T1000 (cell line): Measurements from ENCODE around the gene LRRC23.
A peak's percentile ranks its signal among the peaks of the same experiment; 100 is the strongest.
"Not testable (repeated sequence)": the region's sequence is repeated elsewhere in the genome, so short reads cannot be mapped to it uniquely, and the experiment has no call there.

Source experiments
- DNase-seq: peaks from one replicate; lab custom pipeline; 2025; ENCODE audit warnings: mixed read lengths; lab: John Stamatoyannopoulos, UW

The LRRC23 gene

DNA sequence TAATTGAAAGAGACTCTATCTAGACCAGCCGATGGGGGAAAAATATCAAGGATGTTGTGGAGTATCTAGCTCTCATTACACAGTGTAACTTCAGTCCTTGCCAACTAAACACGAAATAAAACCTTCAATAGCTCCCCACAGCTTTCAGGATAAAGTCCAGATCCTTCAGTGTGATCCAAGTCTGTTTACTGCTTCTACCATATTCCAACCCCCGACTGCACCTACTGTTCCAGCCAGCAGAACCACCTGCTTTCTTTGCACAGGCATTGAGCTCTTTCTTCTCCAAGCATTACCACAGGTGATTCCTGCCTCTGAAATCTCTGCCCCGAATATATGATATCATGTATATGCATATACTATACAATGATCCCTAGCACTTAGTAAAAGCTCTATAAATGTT lies 2.2 kb upstream of the LRRC23 start:
- no peak for DNase-seq

DNA sequence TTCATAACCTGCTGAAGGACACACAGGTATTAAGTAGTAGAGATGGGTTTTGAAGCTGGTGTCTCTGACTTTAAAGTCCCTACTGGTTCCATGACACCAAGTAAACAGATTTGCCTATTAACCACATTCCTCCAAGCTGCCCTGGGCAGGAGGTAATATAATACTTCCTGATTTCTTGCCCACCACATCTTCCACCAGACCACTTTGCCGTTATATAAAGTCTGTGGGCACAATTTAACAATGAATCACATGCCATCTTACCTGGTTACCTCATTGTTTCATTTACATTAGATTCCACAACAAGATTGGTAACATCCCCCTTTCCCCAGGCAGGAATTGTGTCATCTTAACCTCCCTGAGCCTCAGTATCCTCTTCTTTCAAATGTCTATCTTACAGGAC lies 900 bp upstream of the LRRC23 start:
- DNase-seq, result no peak

GRCh38 chr12:6905414-6906040 lies 905 bp downstream of the LRRC23 start:
- DNase-seq, result no peak

DNA sequence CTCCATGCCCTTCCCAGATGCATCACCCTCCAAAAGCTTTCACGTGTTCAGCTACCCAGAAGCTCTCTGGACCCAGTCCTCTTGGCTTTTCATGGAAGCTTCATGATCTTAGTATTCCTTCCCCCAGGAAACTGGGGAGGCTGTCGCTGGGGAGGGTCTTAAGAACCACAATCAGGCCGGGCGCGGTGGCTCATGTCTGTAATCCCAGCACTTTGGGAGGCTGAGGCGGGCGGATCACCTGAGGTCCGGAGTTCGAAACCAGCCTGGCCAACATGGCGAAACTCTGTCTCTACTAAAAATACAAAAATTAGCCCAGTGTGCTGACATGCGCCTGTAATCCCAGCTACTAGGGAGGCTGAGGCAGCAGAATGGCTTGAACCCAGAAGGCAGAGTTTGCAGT lies 3.5 kb downstream of the LRRC23 start:
- not testable (repeated sequence) for DNase-seq

GRCh38 chr12:6909421-6910145 lies 5.0 kb downstream of the LRRC23 start:
- no peak for DNase-seq

DNA sequence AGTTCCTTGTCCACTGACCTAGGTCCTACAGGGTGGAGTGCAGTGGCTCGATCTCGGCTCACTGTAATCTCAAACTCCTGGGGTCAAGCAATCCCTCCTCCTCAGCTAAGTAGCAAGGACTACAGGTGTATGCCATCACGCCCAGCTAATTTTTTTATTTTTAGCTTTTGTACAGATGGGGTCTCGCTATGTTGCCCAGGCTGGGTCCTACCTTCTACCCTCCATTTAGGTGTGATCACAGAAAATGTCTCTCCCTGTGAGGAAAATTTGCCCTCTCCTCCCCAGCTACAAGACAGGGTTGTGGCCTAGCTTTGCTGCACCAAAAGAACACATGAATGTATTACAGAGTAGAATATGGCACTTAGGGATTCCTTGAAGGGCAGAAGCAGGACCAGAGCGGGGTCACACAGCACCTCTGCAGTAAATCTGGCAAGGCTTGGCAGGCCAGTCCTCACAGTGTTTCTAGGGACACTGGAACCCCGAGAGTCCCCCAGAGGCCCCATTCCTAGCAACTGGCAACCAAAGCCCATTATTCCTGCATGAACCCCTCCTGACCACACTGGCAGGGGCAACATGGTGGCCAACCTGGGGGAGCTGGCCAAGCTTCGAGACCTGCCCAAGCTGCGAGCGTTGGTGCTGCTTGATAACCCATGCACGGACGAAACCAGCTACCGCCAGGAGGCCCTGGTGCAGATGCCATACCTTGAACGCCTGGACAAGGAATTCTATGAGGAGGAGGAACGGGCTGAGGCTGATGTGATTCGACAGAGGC lies 7.7 kb downstream of the LRRC23 start:
- DNase-seq, result no peak

DNA sequence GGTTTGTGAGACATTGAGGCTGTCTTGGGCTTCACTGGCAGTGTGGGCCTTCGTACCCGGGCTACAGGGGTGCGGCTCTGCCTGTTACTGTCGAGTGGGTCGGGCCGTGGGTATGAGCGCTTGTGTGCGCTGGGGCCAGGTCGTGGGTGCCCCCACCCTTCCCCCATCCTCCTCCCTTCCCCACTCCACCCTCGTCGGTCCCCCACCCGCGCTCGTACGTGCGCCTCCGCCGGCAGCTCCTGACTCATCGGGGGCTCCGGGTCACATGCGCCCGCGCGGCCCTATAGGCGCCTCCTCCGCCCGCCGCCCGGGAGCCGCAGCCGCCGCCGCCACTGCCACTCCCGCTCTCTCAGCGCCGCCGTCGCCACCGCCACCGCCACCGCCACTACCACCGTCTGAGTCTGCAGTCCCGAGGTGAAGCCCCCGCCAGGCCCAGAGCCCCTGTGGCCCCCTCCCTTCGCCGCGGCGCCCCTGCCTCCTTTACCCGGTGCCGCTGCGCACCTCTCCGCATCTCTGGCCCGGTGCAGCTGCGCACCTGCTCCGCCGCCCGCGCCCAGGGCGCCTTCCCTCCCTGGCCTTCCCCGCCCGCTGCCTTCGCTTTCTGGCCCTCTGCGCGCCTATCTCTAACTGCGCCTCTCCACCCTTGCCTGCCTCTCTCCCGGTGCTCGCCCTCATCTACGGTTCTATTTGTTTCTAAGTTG lies 9.8 kb downstream of the LRRC23 start, which contains the start of gene ENO2:
Gene ENO2, plus strand, starts transcription at position 335 of the 701 bp plus-strand sequence. CDS start 1,253 bp downstream, outside the sequence.
- peak; percentile 48 for DNase-seq

GRCh38 chr12:6914947-6915788 lies 10.5 kb downstream of the LRRC23 start:
- DNase-seq, result no peak

GRCh38 chr12:6915789-6916285 lies 11.2 kb downstream of the LRRC23 start:
- DNase-seq, result no peak

DNA sequence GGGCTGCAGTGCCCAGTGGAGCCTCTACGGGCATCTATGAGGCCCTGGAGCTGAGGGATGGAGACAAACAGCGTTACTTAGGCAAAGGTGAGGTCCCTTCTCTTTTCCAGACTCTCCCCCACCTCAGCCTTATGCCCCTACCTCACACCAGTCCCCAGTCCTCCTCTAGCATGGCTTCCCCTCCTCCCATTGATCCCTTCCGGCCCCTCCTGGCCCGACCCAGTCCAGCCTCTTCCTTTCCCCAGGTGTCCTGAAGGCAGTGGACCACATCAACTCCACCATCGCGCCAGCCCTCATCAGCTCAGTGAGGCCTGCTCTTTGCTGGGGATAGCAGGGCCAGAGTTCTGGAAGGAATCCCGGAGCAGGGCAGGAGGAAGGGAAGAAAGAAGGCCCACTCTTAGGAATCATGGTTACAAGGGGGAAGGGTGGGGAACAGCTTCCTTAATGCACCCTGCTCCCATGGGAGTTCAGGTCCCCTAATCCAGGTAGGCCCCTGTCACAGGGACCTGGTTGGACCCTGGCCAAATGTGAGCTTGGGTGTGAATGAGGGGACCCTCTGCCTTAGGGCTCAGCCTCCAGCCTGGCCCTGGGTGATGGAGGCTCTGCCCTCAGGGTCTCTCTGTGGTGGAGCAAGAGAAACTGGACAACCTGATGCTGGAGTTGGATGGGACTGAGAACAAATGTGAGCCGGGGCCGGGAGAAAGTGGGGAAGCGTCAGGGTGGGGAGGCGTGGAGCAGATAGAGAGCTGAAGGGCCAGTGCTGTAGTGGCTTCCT lies 12.0 kb downstream of the LRRC23 start:
- DNase-seq, result no peak

DNA sequence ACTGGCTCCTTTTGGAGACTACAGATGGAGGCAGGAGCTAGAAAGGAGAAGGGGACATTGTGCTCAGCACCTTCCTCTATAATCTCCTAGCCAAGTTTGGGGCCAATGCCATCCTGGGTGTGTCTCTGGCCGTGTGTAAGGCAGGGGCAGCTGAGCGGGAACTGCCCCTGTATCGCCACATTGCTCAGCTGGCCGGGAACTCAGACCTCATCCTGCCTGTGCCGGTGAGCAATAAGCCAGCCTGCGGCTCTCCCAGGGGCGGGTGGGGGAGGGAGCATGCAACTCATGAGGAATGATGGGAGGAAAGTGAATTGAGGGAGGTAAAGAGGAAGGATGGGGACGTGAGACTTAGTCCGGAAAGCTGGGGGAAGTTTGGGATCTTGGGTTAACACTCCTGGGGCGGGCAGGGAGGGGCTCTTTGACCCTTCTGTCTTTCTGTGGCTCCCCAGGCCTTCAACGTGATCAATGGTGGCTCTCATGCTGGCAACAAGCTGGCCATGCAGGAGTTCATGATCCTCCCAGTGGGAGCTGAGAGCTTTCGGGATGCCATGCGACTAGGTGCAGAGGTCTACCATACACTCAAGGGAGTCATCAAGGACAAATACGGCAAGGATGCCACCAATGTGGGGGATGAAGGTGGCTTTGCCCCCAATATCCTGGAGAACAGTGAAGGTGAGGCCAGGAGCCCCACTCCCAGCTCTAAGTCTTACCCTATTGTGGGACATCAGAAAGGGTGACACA lies 13.0 kb downstream of the LRRC23 start:
- no peak for DNase-seq

DNA sequence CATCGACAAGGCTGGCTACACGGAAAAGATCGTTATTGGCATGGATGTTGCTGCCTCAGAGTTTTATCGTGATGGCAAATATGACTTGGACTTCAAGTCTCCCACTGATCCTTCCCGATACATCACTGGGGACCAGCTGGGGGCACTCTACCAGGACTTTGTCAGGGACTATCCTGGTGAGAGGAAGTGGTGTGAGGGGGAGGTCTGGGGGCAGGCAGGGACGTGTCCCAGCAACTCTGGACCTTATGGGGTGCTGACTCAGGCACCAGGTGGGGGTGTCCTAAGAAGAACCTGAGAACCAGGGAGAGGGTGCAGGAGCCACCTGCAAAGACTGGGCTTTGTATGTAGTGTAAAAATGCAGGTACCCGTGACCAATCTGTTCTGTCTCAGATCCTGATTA lies 15.0 kb downstream of the LRRC23 start:
- no peak for DNase-seq

DNA sequence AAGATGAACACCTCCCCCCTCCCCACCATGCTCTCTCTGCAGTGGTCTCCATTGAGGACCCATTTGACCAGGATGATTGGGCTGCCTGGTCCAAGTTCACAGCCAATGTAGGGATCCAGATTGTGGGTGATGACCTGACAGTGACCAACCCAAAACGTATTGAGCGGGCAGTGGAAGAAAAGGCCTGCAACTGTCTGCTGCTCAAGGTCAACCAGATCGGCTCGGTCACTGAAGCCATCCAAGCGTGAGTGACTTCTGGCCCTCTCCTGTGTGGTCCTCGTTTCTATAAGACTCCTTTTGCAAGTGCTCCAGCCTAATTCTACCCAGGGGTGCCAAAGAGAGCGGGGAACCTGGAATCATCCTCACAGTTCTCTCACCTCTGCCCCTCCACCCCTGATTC lies 16.9 kb downstream of the LRRC23 start:
- no peak for DNase-seq

GRCh38 chr12:6921996-6922946 lies 17.6 kb downstream of the LRRC23 start:
- no peak for DNase-seq

- DNase-seq, result no peak
Measured at GRCh38 chr12:6923003-6923732, 18.5 kb downstream of the LRRC23 start.

DNA sequence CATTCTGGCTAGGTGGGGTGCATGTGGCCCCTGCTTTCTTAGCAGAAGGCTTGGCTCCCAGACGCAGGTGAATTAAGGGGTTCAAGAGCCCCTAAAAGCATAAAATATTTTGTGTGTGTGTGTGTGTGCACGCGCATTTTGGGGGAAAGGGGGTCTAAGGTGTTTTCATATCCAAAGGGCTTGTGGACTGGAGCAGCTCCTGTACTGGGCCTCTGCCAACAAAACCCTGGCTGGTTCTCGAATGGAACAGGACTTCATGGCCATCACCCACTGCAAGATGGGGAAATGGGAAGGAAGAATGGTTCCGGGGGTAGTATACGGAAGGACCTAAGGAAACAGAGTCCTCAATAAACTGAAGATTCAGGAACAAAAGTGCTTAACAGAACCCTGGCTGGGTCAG lies 19.2 kb downstream of the LRRC23 start:
- DNase-seq, result no peak

- DNase-seq, result no peak
Measured at GRCh38 chr12:6925239-6925539, 20.6 kb downstream of the LRRC23 start.
